Stomach (tissue), 4 donors: ENCODE measurements around the gene FOXN3.

Source experiments
- EP300 ChIP-seq: sonication (generic); formaldehyde crosslinking; IDR thresholded peaks from one replicate; pipeline ENCODE4 v1.6.1; 2017; ENCODE audit warnings: antibody characterized with exemption
- POLR2A ChIP-seq, 4 donors: fragments of 450-650 bp; IDR thresholded peaks; one replicate each; pipeline ENCODE4 v1.6.1; 2016; ENCODE audit warnings: antibody characterized with exemption in 4 of 4, control low read depth in 2 of 4, mild to moderate bottlenecking in 1 of 4, moderate library complexity in 1 of 4
- POLR2AphosphoS5 ChIP-seq, 3 donors: sonication (generic); formaldehyde crosslinking; IDR thresholded peaks; one replicate each; pipeline ENCODE4 v1.6.1; 2016; ENCODE audit warnings: antibody characterized with exemption in 3 of 3
- TF ChIP-seq, protein P1 (sequence below), 7 experiments: fragments of 450-650 bp in 4 of 7; fragments of 200-600 bp in 3 of 7; sonication (generic) in 3 of 7; IDR thresholded peaks; one replicate each; pipeline ENCODE4 v1.5.1; 2016 to 2019; ENCODE audit warnings: antibody characterized with exemption in 7 of 7, control low read depth in 2 of 7, mild to moderate bottlenecking in 1 of 7

DNA sequence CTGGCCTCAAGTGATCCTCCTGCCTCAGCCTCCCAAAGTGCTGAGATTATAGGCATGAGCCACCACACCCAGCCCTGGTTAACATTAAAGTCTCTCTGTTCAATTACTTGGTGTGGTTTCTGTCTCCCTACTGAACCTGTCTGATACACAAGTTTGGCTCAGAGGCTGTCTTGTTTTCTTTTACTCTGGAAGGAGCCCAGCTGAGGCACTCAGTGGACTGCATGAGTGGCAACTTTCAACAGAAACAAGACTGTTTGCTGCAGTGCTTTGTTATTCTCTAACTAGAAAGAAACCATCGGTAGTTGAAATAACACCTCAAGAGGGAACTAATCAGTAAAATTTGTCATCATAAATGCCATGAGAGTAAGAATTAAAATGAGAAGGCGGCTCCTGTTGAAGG lies 238.7 kb downstream of the FOXN3 start:
- TF ChIP-seq POLR2A (IDR thresholded peaks at IDR 0.05) (no peak), POLR2AphosphoS5 (IDR thresholded peaks at IDR 0.05) (no peak), EP300 (no peak)
- TF ChIP-seq, protein P1, sequence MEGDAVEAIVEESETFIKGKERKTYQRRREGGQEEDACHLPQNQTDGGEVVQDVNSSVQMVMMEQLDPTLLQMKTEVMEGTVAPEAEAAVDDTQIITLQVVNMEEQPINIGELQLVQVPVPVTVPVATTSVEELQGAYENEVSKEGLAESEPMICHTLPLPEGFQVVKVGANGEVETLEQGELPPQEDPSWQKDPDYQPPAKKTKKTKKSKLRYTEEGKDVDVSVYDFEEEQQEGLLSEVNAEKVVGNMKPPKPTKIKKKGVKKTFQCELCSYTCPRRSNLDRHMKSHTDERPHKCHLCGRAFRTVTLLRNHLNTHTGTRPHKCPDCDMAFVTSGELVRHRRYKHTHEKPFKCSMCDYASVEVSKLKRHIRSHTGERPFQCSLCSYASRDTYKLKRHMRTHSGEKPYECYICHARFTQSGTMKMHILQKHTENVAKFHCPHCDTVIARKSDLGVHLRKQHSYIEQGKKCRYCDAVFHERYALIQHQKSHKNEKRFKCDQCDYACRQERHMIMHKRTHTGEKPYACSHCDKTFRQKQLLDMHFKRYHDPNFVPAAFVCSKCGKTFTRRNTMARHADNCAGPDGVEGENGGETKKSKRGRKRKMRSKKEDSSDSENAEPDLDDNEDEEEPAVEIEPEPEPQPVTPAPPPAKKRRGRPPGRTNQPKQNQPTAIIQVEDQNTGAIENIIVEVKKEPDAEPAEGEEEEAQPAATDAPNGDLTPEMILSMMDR (IDR thresholded peaks at IDR 0.05), result no peak
